GM23338 (cell line): ENCODE data around the gene ACSL4. TPM values are rescaled to one million over a fixed set of nuclear protein-coding genes. Genes with fewer than 3 reads are reported as not detected.

Experiments
- ATAC-seq: fragments of 200-7000 bp; cut with Tn5 transposase; 3 replicates; pipeline ENCODE4 v1.9.1; 2020
- DNase-seq: peaks from one replicate; pipeline ENCODE4 v3.0.0-alpha.2; 2015; ENCODE audit warnings: low spot score
- H2AFZ ChIP-seq: fragments of 200-600 bp; sonication (generic); 2 replicates; pipeline ENCODE4 v1.8.0; 2016; ENCODE audit warnings: antibody characterized with exemption, mild to moderate bottlenecking, moderate library complexity
- H3F3A ChIP-seq: fragments of 200-600 bp; sonication (generic); replicated peaks from 2 replicates; pipeline ENCODE4 v1.8.0; 2017; ENCODE audit warnings: antibody characterized with exemption, mixed run types, low read depth
- H3K27ac ChIP-seq: fragments of 200-600 bp; sonication (generic); 2 replicates; pipeline ENCODE4 v1.6.1; 2016; ENCODE audit warnings: low read depth
- H3K27me3 ChIP-seq: fragments of 200-600 bp; sonication (generic); 2 replicates; pipeline ENCODE4 v1.8.0; 2016; ENCODE audit warnings: mild to moderate bottlenecking, mixed run types, moderate library complexity; ENCODE audit not compliant: insufficient read depth
- H3K36me3 ChIP-seq: fragments of 200-600 bp; sonication (generic); 2 replicates; pipeline ENCODE4 v1.8.0; 2016; ENCODE audit warnings: mild to moderate bottlenecking; ENCODE audit not compliant: insufficient read depth
- H3K4me1 ChIP-seq: fragments of 200-600 bp; sonication (generic); 2 replicates; pipeline ENCODE4 v1.8.0; 2016; ENCODE audit warnings: mild to moderate bottlenecking, moderate library complexity; ENCODE audit not compliant: insufficient read depth
- H3K4me2 ChIP-seq: fragments of 200-600 bp; sonication (generic); 2 replicates; pipeline ENCODE4 v1.7.1; 2017; ENCODE audit warnings: mixed run types
- H3K4me3 ChIP-seq: fragments of 200-600 bp; sonication (generic); 2 replicates; pipeline ENCODE4 v1.6.1; 2016; ENCODE audit warnings: mixed run types
- H3K79me2 ChIP-seq: fragments of 200-600 bp; sonication (generic); replicated peaks from 2 replicates; pipeline ENCODE4 v1.8.0; 2017; ENCODE audit warnings: mild to moderate bottlenecking; ENCODE audit not compliant: insufficient read depth
- H3K9me2 ChIP-seq: fragments of 200-600 bp; sonication (generic); 2 replicates; pipeline ENCODE4 v1.8.0; 2017; ENCODE audit not compliant: insufficient read depth
- H4K20me1 ChIP-seq: fragments of 200-600 bp; sonication (generic); replicated peaks from 2 replicates; pipeline ENCODE4 v1.8.0; 2017; ENCODE audit warnings: mild to moderate bottlenecking; ENCODE audit not compliant: insufficient read depth
- H3K27ac Mint-ChIP-seq: 2 replicates; pipeline ENCODE4 v1.8.0; 2020; ENCODE audit warnings: inconsistent platforms, mild to moderate bottlenecking, moderate library complexity, mixed read lengths
- H3K27me3 Mint-ChIP-seq: 3 replicates; pipeline ENCODE4 v1.8.0; 2022; ENCODE audit warnings: low read depth, mild to moderate bottlenecking, moderate library complexity, mixed read lengths, inconsistent platforms; ENCODE audit not compliant: insufficient read depth, poor library complexity
- H3K36me3 Mint-ChIP-seq: 3 replicates; pipeline ENCODE4 v1.8.0; 2021; ENCODE audit warnings: low read depth, mild to moderate bottlenecking, inconsistent platforms, moderate library complexity, mixed read lengths
- H3K4me1 Mint-ChIP-seq: 3 replicates; pipeline ENCODE4 v1.8.0; 2020; ENCODE audit warnings: mild to moderate bottlenecking, inconsistent platforms, mixed read lengths
- H3K4me3 Mint-ChIP-seq: 3 replicates; pipeline ENCODE4 v1.8.0; 2021; ENCODE audit warnings: moderate library complexity, mild to moderate bottlenecking, inconsistent platforms, mixed read lengths
- H3K9me3 Mint-ChIP-seq: 3 replicates; pipeline ENCODE4 v1.8.0; 2020; ENCODE audit warnings: moderate library complexity, mild to moderate bottlenecking, inconsistent platforms, mixed read lengths
- CREB1 ChIP-seq: fragments of 250-450 bp; sonication (Bioruptor Pico); IDR thresholded peaks from 2 replicates; pipeline ENCODE4 v1.5.0; 2020; ENCODE audit warnings: low read depth, mild to moderate bottlenecking, moderate library complexity
- EZH2 ChIP-seq: fragments of 200-600 bp; sonication (generic); IDR thresholded peaks from one replicate; pipeline ENCODE4 v1.8.0; 2017; ENCODE audit warnings: antibody characterized with exemption, mild to moderate bottlenecking, low read depth; ENCODE audit not compliant: unreplicated experiment
- EZH2phosphoT487 ChIP-seq: fragments of 200-600 bp; sonication (generic); IDR thresholded peaks from one replicate; pipeline ENCODE4 v1.8.1; 2018; ENCODE audit warnings: antibody characterized with exemption; ENCODE audit not compliant: unreplicated experiment
- NANOG ChIP-seq: IDR thresholded peaks from 2 replicates; pipeline ENCODE4 v1.6.1; 2016; ENCODE audit warnings: antibody characterized with exemption, borderline replicate concordance
- STAT1 ChIP-seq: IDR thresholded peaks from one replicate; pipeline ENCODE4 v1.6.1; 2016; ENCODE audit warnings: antibody characterized with exemption; ENCODE audit not compliant: unreplicated experiment
- ZNF114 ChIP-seq: fragments of 250-450 bp; sonication (Bioruptor Pico); IDR thresholded peaks from 2 replicates; pipeline ENCODE4 v1.5.0; 2020; ENCODE audit warnings: mild to moderate bottlenecking, moderate library complexity
- ZNF331 ChIP-seq: fragments of 250-450 bp; sonication (Bioruptor Pico); IDR thresholded peaks from 2 replicates; pipeline ENCODE4 v1.5.0; 2020; ENCODE audit warnings: low read depth, mild to moderate bottlenecking, moderate library complexity
- polyA plus RNA-seq: library from polyadenylated mRNA; unstranded; fragments of >200 nt; fragmentation: Nextera tagmentation; extraction: Ambion mirVana; gene quantifications from 2 replicates; pipeline ENCODE4 v1.2.1, GENCODE V29; 2016
- total RNA-seq: library from RNA; depleted of rRNA; stranded (reverse); fragments of >200 nt; shearing (Covaris generic); gene quantifications from 2 replicates; pipeline ENCODE4 v1.2.3, GENCODE V29; 2014
- TF ChIP-seq, protein P1 (sequence below): IDR thresholded peaks from 2 replicates; pipeline ENCODE4 v1.6.1; 2016; ENCODE audit warnings: antibody characterized with exemption
- TF ChIP-seq, protein P2 (sequence below): IDR thresholded peaks from one replicate; pipeline ENCODE4 v1.6.1; 2018; ENCODE audit warnings: antibody characterized with exemption; ENCODE audit not compliant: unreplicated experiment
- TF ChIP-seq, protein P3 (sequence below): fragments of 250-450 bp; sonication (Bioruptor Pico); IDR thresholded peaks from 2 replicates; pipeline ENCODE4 v1.5.0; 2020; ENCODE audit warnings: mild to moderate bottlenecking, moderate library complexity

The ACSL4 gene
- total and polyA plus RNA-seq, 2 experiments from 2014 or later, result 17.8 to 76.3 TPM

DNA sequence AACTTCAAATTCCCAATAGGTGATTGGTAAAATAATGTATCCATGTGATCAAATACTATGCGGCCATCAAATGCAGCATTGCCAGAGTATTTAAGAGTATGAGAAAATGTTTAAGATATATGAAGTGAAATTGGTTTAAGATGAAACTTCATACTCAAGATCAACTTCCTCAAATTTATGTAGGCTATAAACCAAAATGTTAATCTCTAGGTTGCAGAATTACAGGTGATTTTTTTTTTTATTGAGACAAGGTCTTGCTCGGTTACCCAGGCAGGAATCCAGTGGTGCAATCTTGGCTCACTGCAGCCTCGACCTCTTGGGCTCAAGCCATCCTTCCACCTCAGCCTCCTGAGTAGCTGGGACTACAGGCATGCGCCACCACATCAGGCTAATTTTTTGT lies 25.3 kb downstream of the ACSL4 start:
- Mint-ChIP-seq H3K27me3 (no peaks in the 10 kb centered on the region), H3K4me3 (no peak overlapping the region), H3K27ac (no peak overlapping the region), H3K9me3 (no peaks in the 10 kb centered on the region), H3K4me1 (peaks cover 4% of the 10 kb centered on the region; the same call in 2 of the 3 replicates), H3K36me3 (no peaks in the 10 kb centered on the region)
- H2AFZ ChIP-seq, result no peak overlapping the region
- ATAC-seq (no peak), DNase-seq (no peak)
- no peak for TF ChIP-seq NANOG
- TF ChIP-seq, protein P1, sequence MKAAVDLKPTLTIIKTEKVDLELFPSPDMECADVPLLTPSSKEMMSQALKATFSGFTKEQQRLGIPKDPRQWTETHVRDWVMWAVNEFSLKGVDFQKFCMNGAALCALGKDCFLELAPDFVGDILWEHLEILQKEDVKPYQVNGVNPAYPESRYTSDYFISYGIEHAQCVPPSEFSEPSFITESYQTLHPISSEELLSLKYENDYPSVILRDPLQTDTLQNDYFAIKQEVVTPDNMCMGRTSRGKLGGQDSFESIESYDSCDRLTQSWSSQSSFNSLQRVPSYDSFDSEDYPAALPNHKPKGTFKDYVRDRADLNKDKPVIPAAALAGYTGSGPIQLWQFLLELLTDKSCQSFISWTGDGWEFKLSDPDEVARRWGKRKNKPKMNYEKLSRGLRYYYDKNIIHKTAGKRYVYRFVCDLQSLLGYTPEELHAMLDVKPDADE, result no peak
- no peak overlapping the region for H3K27ac ChIP-seq
- H3K4me1 ChIP-seq, result no peaks in the 10 kb centered on the region
- no peaks in the 10 kb centered on the region for H3K27me3 ChIP-seq
- H3K9me2 ChIP-seq, result no peaks in the 10 kb centered on the region
- H3K4me2 ChIP-seq, result no peak overlapping the region
- peaks cover 69% of the 10 kb centered on the region for H3K79me2 ChIP-seq
- H3K36me3 ChIP-seq, result no peaks in the 10 kb centered on the region
- no peaks in the 10 kb centered on the region for H4K20me1 ChIP-seq
- H3K4me3 ChIP-seq, result no peak overlapping the region
- H3F3A ChIP-seq, result no peaks in the 10 kb centered on the region

DNA sequence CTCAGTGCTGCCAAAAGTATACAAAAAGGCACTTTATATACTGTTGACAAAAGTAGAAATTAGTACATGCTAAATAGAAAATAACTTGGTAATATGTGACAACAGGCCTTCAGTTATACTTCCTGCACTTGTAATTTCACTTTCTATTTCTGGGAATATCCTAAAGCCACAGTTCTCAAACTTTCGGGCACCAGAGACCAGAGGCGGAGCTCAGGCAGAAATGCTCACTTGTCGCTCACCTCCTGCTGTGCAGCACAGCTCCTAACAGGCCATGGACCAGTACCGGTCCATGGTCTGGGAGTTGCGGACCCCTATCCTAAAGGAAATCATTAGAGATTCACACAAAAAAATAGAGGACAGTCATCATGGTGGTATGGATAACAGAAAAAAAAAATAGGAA lies 25.7 kb downstream of the ACSL4 start:
- Histone ChIP-seq H3K4me3 (no peak overlapping the region), H2AFZ (no peak overlapping the region), H4K20me1 (no peaks in the 10 kb centered on the region), H3K4me2 (no peak overlapping the region), H3K27me3 (no peaks in the 10 kb centered on the region), H3F3A (no peaks in the 10 kb centered on the region), H3K79me2 (peaks cover 69% of the 10 kb centered on the region), H3K4me1 (no peaks in the 10 kb centered on the region), H3K27ac (no peak overlapping the region), H3K36me3 (no peaks in the 10 kb centered on the region), H3K9me2 (no peaks in the 10 kb centered on the region)
- Mint-ChIP-seq H3K27ac (no peak overlapping the region), H3K4me3 (no peak overlapping the region), H3K36me3 (no peaks in the 10 kb centered on the region), H3K9me3 (no peaks in the 10 kb centered on the region), H3K4me1 (peaks cover 4% of the 10 kb centered on the region; the same call in 2 of the 3 replicates), H3K27me3 (no peaks in the 10 kb centered on the region)
- ATAC-seq (no peak), DNase-seq (no peak)
- TF ChIP-seq, protein P2, sequence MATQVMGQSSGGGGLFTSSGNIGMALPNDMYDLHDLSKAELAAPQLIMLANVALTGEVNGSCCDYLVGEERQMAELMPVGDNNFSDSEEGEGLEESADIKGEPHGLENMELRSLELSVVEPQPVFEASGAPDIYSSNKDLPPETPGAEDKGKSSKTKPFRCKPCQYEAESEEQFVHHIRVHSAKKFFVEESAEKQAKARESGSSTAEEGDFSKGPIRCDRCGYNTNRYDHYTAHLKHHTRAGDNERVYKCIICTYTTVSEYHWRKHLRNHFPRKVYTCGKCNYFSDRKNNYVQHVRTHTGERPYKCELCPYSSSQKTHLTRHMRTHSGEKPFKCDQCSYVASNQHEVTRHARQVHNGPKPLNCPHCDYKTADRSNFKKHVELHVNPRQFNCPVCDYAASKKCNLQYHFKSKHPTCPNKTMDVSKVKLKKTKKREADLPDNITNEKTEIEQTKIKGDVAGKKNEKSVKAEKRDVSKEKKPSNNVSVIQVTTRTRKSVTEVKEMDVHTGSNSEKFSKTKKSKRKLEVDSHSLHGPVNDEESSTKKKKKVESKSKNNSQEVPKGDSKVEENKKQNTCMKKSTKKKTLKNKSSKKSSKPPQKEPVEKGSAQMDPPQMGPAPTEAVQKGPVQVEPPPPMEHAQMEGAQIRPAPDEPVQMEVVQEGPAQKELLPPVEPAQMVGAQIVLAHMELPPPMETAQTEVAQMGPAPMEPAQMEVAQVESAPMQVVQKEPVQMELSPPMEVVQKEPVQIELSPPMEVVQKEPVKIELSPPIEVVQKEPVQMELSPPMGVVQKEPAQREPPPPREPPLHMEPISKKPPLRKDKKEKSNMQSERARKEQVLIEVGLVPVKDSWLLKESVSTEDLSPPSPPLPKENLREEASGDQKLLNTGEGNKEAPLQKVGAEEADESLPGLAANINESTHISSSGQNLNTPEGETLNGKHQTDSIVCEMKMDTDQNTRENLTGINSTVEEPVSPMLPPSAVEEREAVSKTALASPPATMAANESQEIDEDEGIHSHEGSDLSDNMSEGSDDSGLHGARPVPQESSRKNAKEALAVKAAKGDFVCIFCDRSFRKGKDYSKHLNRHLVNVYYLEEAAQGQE, result no peak
- TF ChIP-seq ZNF114 (CRISPR knock-in tag) (no peak), CREB1 (CRISPR knock-in tag) (no peak), NANOG (no peak), ZNF331 (CRISPR knock-in tag) (no peak), EZH2 (no peak), EZH2phosphoT487 (no peak), STAT1 (no peak)
- TF ChIP-seq, protein P1, result no peak
- TF ChIP-seq, protein P3, sequence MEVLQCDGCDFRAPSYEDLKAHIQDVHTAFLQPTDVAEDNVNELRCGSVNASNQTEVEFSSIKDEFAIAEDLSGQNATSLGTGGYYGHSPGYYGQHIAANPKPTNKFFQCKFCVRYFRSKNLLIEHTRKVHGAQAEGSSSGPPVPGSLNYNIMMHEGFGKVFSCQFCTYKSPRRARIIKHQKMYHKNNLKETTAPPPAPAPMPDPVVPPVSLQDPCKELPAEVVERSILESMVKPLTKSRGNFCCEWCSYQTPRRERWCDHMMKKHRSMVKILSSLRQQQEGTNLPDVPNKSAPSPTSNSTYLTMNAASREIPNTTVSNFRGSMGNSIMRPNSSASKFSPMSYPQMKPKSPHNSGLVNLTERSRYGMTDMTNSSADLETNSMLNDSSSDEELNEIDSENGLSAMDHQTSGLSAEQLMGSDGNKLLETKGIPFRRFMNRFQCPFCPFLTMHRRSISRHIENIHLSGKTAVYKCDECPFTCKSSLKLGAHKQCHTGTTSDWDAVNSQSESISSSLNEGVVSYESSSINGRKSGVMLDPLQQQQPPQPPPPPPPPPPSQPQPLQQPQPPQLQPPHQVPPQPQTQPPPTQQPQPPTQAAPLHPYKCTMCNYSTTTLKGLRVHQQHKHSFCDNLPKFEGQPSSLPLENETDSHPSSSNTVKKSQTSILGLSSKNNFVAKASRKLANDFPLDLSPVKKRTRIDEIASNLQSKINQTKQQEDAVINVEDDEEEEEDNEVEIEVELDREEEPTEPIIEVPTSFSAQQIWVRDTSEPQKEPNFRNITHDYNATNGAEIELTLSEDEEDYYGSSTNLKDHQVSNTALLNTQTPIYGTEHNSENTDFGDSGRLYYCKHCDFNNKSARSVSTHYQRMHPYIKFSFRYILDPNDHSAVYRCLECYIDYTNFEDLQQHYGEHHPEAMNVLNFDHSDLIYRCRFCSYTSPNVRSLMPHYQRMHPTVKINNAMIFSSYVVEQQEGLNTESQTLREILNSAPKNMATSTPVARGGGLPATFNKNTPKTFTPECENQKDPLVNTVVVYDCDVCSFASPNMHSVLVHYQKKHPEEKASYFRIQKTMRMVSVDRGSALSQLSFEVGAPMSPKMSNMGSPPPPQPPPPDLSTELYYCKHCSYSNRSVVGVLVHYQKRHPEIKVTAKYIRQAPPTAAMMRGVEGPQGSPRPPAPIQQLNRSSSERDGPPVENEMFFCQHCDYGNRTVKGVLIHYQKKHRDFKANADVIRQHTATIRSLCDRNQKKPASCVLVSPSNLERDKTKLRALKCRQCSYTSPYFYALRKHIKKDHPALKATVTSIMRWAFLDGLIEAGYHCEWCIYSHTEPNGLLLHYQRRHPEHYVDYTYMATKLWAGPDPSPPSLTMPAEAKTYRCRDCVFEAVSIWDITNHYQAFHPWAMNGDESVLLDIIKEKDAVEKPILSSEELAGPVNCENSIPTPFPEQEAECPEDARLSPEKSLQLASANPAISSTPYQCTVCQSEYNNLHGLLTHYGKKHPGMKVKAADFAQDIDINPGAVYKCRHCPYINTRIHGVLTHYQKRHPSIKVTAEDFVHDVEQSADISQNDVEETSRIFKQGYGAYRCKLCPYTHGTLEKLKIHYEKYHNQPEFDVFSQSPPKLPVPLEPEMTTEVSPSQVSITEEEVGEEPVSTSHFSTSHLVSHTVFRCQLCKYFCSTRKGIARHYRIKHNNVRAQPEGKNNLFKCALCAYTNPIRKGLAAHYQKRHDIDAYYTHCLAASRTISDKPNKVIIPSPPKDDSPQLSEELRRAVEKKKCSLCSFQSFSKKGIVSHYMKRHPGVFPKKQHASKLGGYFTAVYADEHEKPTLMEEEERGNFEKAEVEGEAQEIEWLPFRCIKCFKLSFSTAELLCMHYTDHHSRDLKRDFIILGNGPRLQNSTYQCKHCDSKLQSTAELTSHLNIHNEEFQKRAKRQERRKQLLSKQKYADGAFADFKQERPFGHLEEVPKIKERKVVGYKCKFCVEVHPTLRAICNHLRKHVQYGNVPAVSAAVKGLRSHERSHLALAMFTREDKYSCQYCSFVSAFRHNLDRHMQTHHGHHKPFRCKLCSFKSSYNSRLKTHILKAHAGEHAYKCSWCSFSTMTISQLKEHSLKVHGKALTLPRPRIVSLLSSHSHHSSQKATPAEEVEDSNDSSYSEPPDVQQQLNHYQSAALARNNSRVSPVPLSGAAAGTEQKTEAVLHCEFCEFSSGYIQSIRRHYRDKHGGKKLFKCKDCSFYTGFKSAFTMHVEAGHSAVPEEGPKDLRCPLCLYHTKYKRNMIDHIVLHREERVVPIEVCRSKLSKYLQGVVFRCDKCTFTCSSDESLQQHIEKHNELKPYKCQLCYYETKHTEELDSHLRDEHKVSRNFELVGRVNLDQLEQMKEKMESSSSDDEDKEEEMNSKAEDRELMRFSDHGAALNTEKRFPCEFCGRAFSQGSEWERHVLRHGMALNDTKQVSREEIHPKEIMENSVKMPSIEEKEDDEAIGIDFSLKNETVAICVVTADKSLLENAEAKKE (CRISPR knock-in tag), result no peak
